GM10266 (cell line): ENCODE data around the gene FAM168A.

Source experiments
- DNase-seq: peaks from one replicate; pipeline ENCODE4 v3.0.0; 2012; ENCODE audit errors: extremely low spot score
- TF ChIP-seq, protein P1 (sequence below): IDR thresholded peaks from 2 replicates; pipeline ENCODE4 v1.5.1; 2012; ENCODE audit warnings: mild to moderate bottlenecking, low read depth; ENCODE audit not compliant: control insufficient read depth, insufficient read depth; ENCODE audit errors: missing control alignments

Gene FAM168A

DNA sequence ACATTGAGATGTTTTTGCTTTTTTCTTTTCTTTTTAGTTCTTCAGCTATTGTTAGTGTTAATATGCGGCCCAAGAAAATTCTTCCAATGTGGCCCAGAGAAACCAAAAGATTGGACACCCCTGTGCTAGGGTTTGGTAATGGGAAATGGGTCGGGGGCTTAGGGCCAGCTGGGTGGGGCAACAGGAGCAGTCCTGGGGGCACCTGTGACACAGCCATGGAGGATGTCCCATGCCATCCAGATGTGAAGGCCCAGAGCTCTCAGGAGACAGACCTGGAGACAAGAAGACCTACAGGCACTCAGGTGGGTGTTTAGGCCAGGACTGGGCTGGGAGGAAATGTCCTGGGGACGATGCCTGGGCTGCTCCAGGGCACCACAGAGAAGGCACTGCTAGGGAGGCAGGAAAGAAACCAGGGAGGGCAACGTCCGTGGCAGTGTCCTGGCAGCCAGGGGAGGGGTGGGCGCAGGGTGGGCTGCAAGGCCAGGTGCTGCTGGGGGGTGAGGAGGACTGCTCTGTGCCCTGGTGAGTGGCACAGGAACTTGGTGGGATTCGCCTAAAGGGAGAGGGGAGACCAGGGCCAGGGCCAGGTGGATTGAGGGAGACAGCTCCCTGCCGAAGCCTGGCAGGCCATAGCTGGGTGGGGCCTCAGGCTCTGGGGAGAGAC is 200.3 kb downstream of the FAM168A start:
- TF ChIP-seq, protein P1, sequence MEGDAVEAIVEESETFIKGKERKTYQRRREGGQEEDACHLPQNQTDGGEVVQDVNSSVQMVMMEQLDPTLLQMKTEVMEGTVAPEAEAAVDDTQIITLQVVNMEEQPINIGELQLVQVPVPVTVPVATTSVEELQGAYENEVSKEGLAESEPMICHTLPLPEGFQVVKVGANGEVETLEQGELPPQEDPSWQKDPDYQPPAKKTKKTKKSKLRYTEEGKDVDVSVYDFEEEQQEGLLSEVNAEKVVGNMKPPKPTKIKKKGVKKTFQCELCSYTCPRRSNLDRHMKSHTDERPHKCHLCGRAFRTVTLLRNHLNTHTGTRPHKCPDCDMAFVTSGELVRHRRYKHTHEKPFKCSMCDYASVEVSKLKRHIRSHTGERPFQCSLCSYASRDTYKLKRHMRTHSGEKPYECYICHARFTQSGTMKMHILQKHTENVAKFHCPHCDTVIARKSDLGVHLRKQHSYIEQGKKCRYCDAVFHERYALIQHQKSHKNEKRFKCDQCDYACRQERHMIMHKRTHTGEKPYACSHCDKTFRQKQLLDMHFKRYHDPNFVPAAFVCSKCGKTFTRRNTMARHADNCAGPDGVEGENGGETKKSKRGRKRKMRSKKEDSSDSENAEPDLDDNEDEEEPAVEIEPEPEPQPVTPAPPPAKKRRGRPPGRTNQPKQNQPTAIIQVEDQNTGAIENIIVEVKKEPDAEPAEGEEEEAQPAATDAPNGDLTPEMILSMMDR, result no peak
- DNase-seq, result no peak

DNA sequence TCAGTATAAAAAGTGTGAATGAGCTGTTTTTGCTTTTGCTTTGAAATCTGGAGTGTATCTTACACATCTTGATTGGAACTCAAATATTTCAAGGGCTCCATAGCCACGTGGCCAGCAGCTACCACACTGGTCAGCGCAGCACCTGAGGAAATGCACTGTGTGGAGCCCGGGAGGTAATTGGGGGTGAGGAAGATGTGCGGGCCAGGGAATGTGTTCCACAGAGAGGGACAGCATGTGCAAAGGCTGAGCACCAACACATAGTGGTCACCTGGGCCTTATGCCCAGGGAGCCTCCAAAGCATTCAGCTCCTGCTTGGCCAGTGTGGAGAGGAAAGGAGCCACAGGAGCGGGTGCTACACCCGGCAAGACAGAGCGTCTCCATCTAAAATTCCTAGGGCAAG is 200.9 kb downstream of the FAM168A start:
- TF ChIP-seq, protein P1, result no peak
- DNase-seq, result no peak

DNA sequence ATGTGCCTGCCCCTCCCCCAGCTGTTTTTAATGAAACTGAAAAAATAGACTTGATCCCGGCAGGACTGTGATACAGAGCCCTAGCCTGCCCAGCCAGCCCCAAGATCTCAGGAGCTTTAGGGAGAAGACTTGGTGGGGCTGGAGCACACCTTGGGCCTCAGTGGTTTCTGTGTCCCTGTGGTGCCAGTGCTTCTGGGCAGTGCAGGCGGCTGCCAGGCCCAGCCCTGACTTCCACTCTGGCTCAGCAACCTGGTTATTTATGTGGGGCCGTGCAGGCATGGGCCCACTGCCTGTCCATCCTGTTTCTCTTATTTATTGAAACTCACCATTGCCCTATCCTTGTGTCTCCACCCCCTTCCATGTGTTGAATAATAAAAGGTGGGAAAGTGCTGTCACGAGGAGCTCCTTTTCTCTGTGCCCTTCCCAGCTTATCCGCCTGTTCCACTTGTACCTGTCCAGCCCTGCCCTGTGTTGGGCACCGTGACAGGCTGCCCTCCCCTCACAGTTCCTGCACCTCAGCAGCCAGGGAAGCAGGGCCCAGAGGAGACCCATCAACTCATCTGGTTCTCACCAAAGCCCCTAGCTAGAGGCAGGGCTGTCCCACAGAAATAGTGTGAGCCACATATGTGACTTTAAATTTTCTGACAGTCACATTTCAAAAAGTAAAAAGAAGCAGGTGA is 201.5 kb downstream of the FAM168A start:
- TF ChIP-seq, protein P1, result no peak
- DNase-seq, result no peak

DNA sequence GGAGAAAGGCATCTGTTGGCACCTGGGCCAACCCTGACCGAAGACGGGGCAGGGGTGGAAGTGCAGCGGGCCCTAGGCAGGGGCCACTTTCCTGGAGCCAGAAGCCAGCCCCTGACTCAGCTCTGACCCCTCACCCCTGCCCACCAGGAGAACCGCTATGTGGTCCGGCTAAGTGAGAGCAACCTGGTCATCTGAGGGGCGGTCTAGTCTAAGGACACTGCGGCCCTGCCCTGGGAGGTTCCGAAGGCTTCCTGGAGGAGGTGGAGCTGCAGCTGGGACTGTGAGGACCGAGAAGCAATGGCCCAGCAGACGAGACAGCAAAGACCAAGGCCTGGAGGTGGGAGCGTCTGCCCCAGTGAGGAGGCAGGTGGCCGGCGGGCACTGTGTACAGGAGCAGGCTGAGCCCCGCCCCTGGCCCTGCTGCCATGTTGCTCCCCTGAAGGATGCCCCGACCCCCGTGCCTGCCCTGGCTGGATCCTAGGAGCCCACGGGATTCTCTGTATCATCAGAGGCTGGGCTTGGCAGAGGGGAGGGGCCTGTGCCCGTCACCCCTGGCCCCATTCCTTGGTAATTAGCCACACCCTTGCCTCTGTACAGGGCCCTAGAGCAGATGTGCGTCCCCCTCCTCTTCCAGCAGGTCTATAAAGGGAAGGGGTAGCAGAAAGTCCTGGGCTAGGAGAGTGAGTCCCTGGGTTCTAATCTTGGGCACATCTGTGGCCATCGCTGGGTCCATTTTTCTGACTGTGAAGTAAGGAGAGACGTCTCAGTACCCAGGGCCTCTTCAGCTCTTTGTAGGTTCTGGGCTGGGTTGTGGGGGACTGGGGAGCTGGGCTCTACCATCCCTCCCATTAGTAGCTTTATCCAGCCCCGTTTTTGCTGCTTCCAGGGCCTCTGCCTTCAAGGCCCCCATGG is 202.4 kb downstream of the FAM168A start:
- no peak for DNase-seq
- TF ChIP-seq, protein P1, result no peak

DNA sequence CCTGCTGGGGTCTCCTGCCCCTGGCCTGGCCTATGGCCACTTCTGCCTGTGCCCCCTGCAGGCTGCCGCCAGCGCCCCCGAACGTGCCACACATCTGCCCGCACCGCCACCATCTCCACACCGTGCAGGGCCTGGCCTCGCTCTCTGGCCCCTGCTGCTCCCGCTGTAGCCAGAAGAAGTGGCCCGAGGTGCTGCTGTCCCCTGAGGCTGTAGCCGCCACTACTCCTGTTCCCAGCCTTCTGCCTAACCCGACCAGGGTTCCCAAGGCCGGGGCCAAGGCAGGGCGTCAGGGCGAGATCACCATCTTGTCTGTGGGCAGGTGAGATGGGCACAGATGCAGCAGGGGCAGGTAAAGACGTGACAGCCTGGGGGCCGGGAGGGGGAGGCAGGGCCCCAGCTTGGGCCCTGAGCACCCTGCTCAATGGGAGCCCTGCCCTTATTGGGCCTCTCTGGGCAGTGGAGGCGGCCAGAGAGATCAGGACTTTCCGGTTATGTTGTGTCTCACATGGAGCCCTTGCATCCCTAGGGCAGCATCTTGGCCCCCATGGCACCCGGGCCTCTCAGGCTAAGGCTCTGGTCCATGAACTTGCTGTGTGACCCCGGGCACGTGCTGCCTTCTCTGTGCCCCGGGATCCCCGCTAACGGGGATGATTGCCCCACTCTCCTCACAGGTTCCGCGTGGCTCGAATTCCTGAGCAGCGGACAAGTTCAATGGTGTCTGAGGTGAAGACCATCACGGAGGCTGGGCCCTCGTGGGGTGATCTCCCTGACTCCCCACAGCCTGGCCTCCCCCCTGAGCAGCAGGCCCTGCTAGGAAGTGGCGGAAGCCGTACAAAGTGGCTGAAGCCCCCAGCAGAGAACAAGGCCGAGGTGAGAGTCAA is 203.3 kb downstream of the FAM168A start:
- DNase-seq, result no peak
- TF ChIP-seq, protein P1, result no peak

DNA sequence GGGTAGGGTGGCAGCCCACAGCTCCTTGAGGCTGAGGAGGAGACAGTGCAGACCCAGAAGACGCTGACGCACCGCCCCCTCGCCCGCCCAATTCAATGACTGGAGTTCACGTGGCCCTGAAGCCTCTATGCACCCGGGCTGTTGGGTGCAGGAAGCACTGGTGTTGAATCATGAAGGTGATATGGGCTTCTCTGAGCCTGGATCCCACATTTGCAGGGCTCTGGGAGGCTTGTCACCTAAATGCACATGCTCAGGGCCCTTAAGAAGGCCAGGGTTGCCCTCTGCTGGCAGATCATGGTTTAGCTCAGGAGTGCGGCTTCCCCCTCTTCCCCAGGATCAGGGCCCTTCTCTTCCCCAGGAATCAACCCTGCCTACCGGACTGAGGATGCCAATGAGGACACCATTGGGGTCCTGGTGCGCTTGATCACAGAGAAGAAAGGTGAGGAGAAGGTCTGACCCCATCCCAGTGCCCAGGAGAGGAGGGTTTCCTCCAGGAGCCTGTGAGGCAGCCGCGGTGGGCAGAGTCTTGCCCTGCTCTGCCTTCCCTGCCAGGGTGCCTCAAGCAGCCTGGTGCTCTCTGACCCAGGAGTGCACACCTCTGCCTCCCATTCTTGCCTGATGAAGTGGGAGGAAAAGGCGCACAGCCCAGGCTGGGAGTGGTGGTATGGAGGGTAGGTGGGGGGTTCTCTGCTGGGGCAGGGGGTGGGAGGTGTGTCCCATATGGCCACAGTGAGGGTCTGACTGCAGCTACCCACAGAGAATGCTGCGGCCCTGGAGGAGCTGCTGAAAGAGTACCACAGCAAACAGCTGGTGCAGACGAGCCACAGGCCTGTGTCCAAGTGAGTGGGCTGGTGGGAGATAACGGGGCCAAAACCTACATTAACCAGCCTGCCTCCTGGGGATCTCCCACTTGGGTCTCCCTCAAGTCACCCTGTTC is 204.2 kb downstream of the FAM168A start:
- peak; percentile 88 for DNase-seq
- TF ChIP-seq, protein P1, result peak; percentile 71
